ENCODE results near the gene DOCK4. TPM values are rescaled to one million over a fixed set of nuclear protein-coding genes. Genes with fewer than 3 reads are reported as not detected.

The DOCK4 gene
- total RNA-seq, 1 donor from 2014 or later: 4.5 TPM

- no peak for TF ChIP-seq CTCF (IDR thresholded peaks at IDR 0.05; ENCODE audit: insufficient read depth, low read length, severe bottlenecking)
- no peak for FAIRE-seq
- H3K27me3 ChIP-seq (ENCODE audit: control insufficient read depth, insufficient read depth, low read length): no peaks in the 10 kb centered on the region
- no peaks in the 10 kb centered on the region for H3K36me3 ChIP-seq (ENCODE audit: control insufficient read depth, insufficient read depth, low read length)
- DNase-seq (ENCODE audit: low read depth): no peak
- no peak overlapping the region for H3K4me3 ChIP-seq (ENCODE audit: low read depth, low read length)
These were observed 141.4 kb downstream of the DOCK4 start for GRCh38 chr7:112064627-112065385.

GRCh38 chr7:112063974-112064373 lies 142.2 kb downstream of the DOCK4 start:
- H3K27me3 ChIP-seq (ENCODE audit: control insufficient read depth, insufficient read depth, low read length): no peaks in the 10 kb centered on the region
- H3K36me3 ChIP-seq (ENCODE audit: control insufficient read depth, insufficient read depth, low read length): no peaks in the 10 kb centered on the region
- no peak overlapping the region for H3K4me3 ChIP-seq (ENCODE audit: low read depth, low read length)
- FAIRE-seq (no peak), DNase-seq (ENCODE audit: low read depth) (no peak)
- no peak for TF ChIP-seq CTCF (IDR thresholded peaks at IDR 0.05; ENCODE audit: insufficient read depth, low read length, severe bottlenecking)

GRCh38 chr7:112061051-112061450 lies 145.1 kb downstream of the DOCK4 start:
- TF ChIP-seq CTCF (IDR thresholded peaks at IDR 0.05; ENCODE audit: insufficient read depth, low read length, severe bottlenecking): no peak
- DNase-seq (ENCODE audit: low read depth): no peak
- H3K4me3 ChIP-seq (ENCODE audit: low read depth, low read length): no peak overlapping the region
- no peak for FAIRE-seq
- H3K36me3 ChIP-seq (ENCODE audit: control insufficient read depth, insufficient read depth, low read length): no peaks in the 10 kb centered on the region
- no peaks in the 10 kb centered on the region for H3K27me3 ChIP-seq (ENCODE audit: control insufficient read depth, insufficient read depth, low read length)

- Histone ChIP-seq H3K4me3 (ENCODE audit: low read depth, low read length) (no peak overlapping the region), H3K27me3 (ENCODE audit: control insufficient read depth, insufficient read depth, low read length) (no peaks in the 10 kb centered on the region), H3K36me3 (ENCODE audit: control insufficient read depth, insufficient read depth, low read length) (no peaks in the 10 kb centered on the region)
- no peak for TF ChIP-seq CTCF (IDR thresholded peaks at IDR 0.05; ENCODE audit: insufficient read depth, low read length, severe bottlenecking)
- DNase-seq (ENCODE audit: low read depth): no peak
- FAIRE-seq: no peak
These were observed 145.6 kb downstream of the DOCK4 start for GRCh38 chr7:112060625-112061024.

- FAIRE-seq: no peak
- no peak for TF ChIP-seq CTCF (IDR thresholded peaks at IDR 0.05; ENCODE audit: insufficient read depth, low read length, severe bottlenecking)
These were observed 146.5 kb downstream of the DOCK4 start for GRCh38 chr7:112059675-112060074.

GRCh38 chr7:112058686-112059085 lies 147.5 kb downstream of the DOCK4 start:
- Histone ChIP-seq H3K36me3 (ENCODE audit: control insufficient read depth, insufficient read depth, low read length) (no peaks in the 10 kb centered on the region), H3K4me3 (ENCODE audit: low read depth, low read length) (no peak overlapping the region), H3K27me3 (ENCODE audit: control insufficient read depth, insufficient read depth, low read length) (no peaks in the 10 kb centered on the region)
- TF ChIP-seq CTCF (IDR thresholded peaks at IDR 0.05; ENCODE audit: insufficient read depth, low read length, severe bottlenecking): no peak
- DNase-seq (ENCODE audit: low read depth) (no peak), FAIRE-seq (no peak)

More at GRCh38 chr7:112059675-112060074, 146.5 kb downstream of the DOCK4 start:
- Histone ChIP-seq H3K27me3 (ENCODE audit: control insufficient read depth, insufficient read depth, low read length) (no peaks in the 10 kb centered on the region), H3K36me3 (ENCODE audit: control insufficient read depth, insufficient read depth, low read length) (no peaks in the 10 kb centered on the region), H3K4me3 (ENCODE audit: low read depth, low read length) (no peak overlapping the region)
- no peak for DNase-seq (ENCODE audit: low read depth)
